HEK293 (cell line): Measurements from ENCODE around the gene CCDC28B.

Experiments
- AEBP2 ChIP-seq: fragments of 450-650 bp; formaldehyde crosslinking; IDR thresholded peaks from 2 replicates; pipeline ENCODE4 v1.5.1; 2016; ENCODE audit warnings: missing biosample characterization, missing genetic modification characterization, borderline replicate concordance
- EGR2 ChIP-seq: fragments of 450-650 bp; formaldehyde crosslinking; IDR thresholded peaks from 2 replicates; pipeline ENCODE4 v1.5.1; 2016; ENCODE audit warnings: low read depth, missing biosample characterization, missing genetic modification characterization
- KLF8 ChIP-seq: fragments of 450-650 bp; formaldehyde crosslinking; IDR thresholded peaks from 2 replicates; pipeline ENCODE4 v1.5.1; 2016; ENCODE audit warnings: missing biosample characterization, missing genetic modification characterization
- PBX3 ChIP-seq: sonication (generic); formaldehyde crosslinking; IDR thresholded peaks from 2 replicates; pipeline ENCODE4 v1.8.1; 2022; ENCODE audit warnings: mild to moderate bottlenecking, moderate library complexity, missing genetic modification reagents
- SCRT2 ChIP-seq: fragments of 450-650 bp; formaldehyde crosslinking; IDR thresholded peaks from 2 replicates; pipeline ENCODE4 v1.5.1; 2016; ENCODE audit warnings: missing biosample characterization, missing genetic modification characterization
- SP2 ChIP-seq: fragments of 450-650 bp; formaldehyde crosslinking; IDR thresholded peaks from 2 replicates; pipeline ENCODE4 v1.5.1; 2016; ENCODE audit warnings: missing biosample characterization, missing genetic modification characterization
- SP3 ChIP-seq: fragments of 450-650 bp; formaldehyde crosslinking; IDR thresholded peaks from 2 replicates; pipeline ENCODE4 v1.5.1; 2016; ENCODE audit warnings: missing biosample characterization, missing genetic modification characterization
- ZBTB10 ChIP-seq: fragments of 450-650 bp; formaldehyde crosslinking; IDR thresholded peaks from 2 replicates; pipeline ENCODE4 v1.5.1; 2016; ENCODE audit warnings: missing biosample characterization, missing genetic modification characterization
- ZBTB11 ChIP-seq: fragments of 450-650 bp; formaldehyde crosslinking; conservative IDR thresholded peaks from 2 replicates; pipeline ENCODE4 v1.5.1; 2016; ENCODE audit warnings: low read depth, missing biosample characterization, missing genetic modification characterization
- ZBTB17 ChIP-seq: fragments of 450-650 bp; formaldehyde crosslinking; IDR thresholded peaks from 2 replicates; pipeline ENCODE4 v1.5.1; 2016; ENCODE audit warnings: missing biosample characterization, missing genetic modification characterization
- ZFP3 ChIP-seq: fragments of 450-650 bp; formaldehyde crosslinking; IDR thresholded peaks from 2 replicates; pipeline ENCODE4 v1.5.1; 2016; ENCODE audit warnings: low read depth, missing biosample characterization, missing genetic modification characterization
- ZNF146 ChIP-seq: fragments of 450-650 bp; formaldehyde crosslinking; IDR thresholded peaks from 2 replicates; pipeline ENCODE4 v1.5.1; 2016; ENCODE audit warnings: missing biosample characterization, missing genetic modification characterization
- ZNF248 ChIP-seq: fragments of 450-650 bp; formaldehyde crosslinking; IDR thresholded peaks from 2 replicates; pipeline ENCODE4 v1.5.1; 2017; ENCODE audit warnings: missing biosample characterization, missing genetic modification characterization
- ZNF26 ChIP-seq: fragments of 450-650 bp; formaldehyde crosslinking; IDR thresholded peaks from 2 replicates; pipeline ENCODE4 v1.5.1; 2016; ENCODE audit warnings: missing biosample characterization, missing genetic modification characterization
- ZNF280D ChIP-seq: fragments of 450-650 bp; formaldehyde crosslinking; IDR thresholded peaks from 2 replicates; pipeline ENCODE4 v1.5.1; 2016; ENCODE audit warnings: missing biosample characterization, missing genetic modification characterization
- ZNF324 ChIP-seq: fragments of 450-650 bp; formaldehyde crosslinking; IDR thresholded peaks from 2 replicates; pipeline ENCODE4 v1.5.1; 2016; ENCODE audit warnings: missing biosample characterization, missing genetic modification characterization
- ZNF341 ChIP-seq: fragments of 450-650 bp; formaldehyde crosslinking; IDR thresholded peaks from 2 replicates; pipeline ENCODE4; 2016; ENCODE audit warnings: low read depth, missing biosample characterization, missing genetic modification characterization
- ZNF354C ChIP-seq: fragments of 450-650 bp; formaldehyde crosslinking; IDR thresholded peaks from 2 replicates; pipeline ENCODE4 v1.5.1; 2016; ENCODE audit warnings: missing biosample characterization, missing genetic modification characterization, low read depth, borderline replicate concordance
- ZNF404 ChIP-seq: fragments of 450-650 bp; formaldehyde crosslinking; IDR thresholded peaks from 2 replicates; pipeline ENCODE4 v1.5.1; 2017; ENCODE audit warnings: missing biosample characterization, missing genetic modification characterization
- ZNF621 ChIP-seq: fragments of 450-650 bp; formaldehyde crosslinking; IDR thresholded peaks from 2 replicates; pipeline ENCODE4 v1.5.1; 2017; ENCODE audit warnings: missing biosample characterization, missing genetic modification characterization
- ZNF664 ChIP-seq: fragments of 450-650 bp; formaldehyde crosslinking; IDR thresholded peaks from 2 replicates; pipeline ENCODE4 v1.5.1; 2016; ENCODE audit warnings: missing biosample characterization, missing genetic modification characterization
- ZNF792 ChIP-seq: fragments of 450-650 bp; formaldehyde crosslinking; IDR thresholded peaks from 2 replicates; pipeline ENCODE4 v1.5.1; 2016; ENCODE audit warnings: missing biosample characterization, missing genetic modification characterization

Gene CCDC28B

GRCh38 chr1:32205401-32206370 is 5.3 kb downstream of the CCDC28B start, which contains the start of gene IQCC (continued):
- TF ChIP-seq EGR2 (tag by site-specific recombination) (peak; percentile 94), AEBP2 (no peak), ZNF404 (tag by site-specific recombination) (no peak), SP2 (tag by site-specific recombination) (peak; percentile 77), ZBTB17 (tag by site-specific recombination) (peak; percentile 57; the same call in 1 of the 2 replicates), ZBTB11 (tag by site-specific recombination) (no peak), ZNF26 (tag by site-specific recombination) (no peak), ZNF354C (tag by site-specific recombination) (no peak), PBX3 (no peak), ZNF621 (no peak), SCRT2 (no peak), SP3 (tag by site-specific recombination) (peak; percentile 9; the same call in 1 of the 2 replicates), ZNF146 (tag by site-specific recombination) (no peak), ZNF664 (tag by site-specific recombination) (no peak), KLF8 (tag by site-specific recombination) (no peak), ZNF248 (no peak), ZNF324 (tag by site-specific recombination) (no peak), ZNF280D (tag by site-specific recombination) (no peak), ZFP3 (tag by site-specific recombination) (no peak), ZNF792 (tag by site-specific recombination) (no peak), ZBTB10 (tag by site-specific recombination) (0 out of 2 replicates have a peak, but pooled peaks have one; percentile 23), ZNF341 (tag by site-specific recombination) (0 out of 2 replicates have a peak, but pooled peaks have one; percentile 13)
